HG03066 (cell line): ENCODE measurements around the gene TASOR2.

Source experiments
- ATAC-seq: cut with Tn5 transposase; IDR thresholded peaks from one replicate; pipeline ENCODE4 v1.9.1; 2021; ENCODE audit warnings: low read depth; ENCODE audit not compliant: unreplicated experiment

Gene TASOR2

GRCh38 chr10:5684318-5684970, at the start of gene TASOR2:
TSS of gene TASOR2 (plus strand) at chr10:5684838. CDS start at chr10:5720643, 35,805 bp downstream.
- ATAC-seq = peak; percentile 80

- no peak for ATAC-seq
Measured at GRCh38 chr10:5634918-5635317, 49.7 kb upstream of the TASOR2 start.

- ATAC-seq = no peak
Measured at GRCh38 chr10:5638494-5638893, 46.1 kb upstream of the TASOR2 start.

- no peak for ATAC-seq
Measured at GRCh38 chr10:5639066-5639465, 45.6 kb upstream of the TASOR2 start.

GRCh38 chr10:5640036-5640435, 44.6 kb upstream of the TASOR2 start:
- no peak for ATAC-seq

- ATAC-seq = no peak
Measured at GRCh38 chr10:5640501-5640900, 44.1 kb upstream of the TASOR2 start.

GRCh38 chr10:5641501-5641900, 43.1 kb upstream of the TASOR2 start:
- no peak for ATAC-seq

- ATAC-seq = no peak
Measured at GRCh38 chr10:5643346-5644067, 41.1 kb upstream of the TASOR2 start.

- no peak for ATAC-seq
Measured at GRCh38 chr10:5644930-5645329, 39.7 kb upstream of the TASOR2 start.

- no peak for ATAC-seq
Measured at GRCh38 chr10:5645375-5645774, 39.3 kb upstream of the TASOR2 start.

- no peak for ATAC-seq
Measured at GRCh38 chr10:5645944-5646617, 38.6 kb upstream of the TASOR2 start.

GRCh38 chr10:5647507-5648240, 37.0 kb upstream of the TASOR2 start:
- no peak for ATAC-seq

GRCh38 chr10:5648494-5649457, 35.9 kb upstream of the TASOR2 start:
- no peak for ATAC-seq

- ATAC-seq = no peak
Measured at GRCh38 chr10:5649746-5650145, 34.9 kb upstream of the TASOR2 start.

GRCh38 chr10:5650664-5651387, 33.8 kb upstream of the TASOR2 start:
- no peak for ATAC-seq

GRCh38 chr10:5651388-5651764, 33.3 kb upstream of the TASOR2 start:
- ATAC-seq = no peak

GRCh38 chr10:5652746-5653145, 31.9 kb upstream of the TASOR2 start:
- ATAC-seq = no peak

- no peak for ATAC-seq
Measured at GRCh38 chr10:5654218-5654755, 30.4 kb upstream of the TASOR2 start.

GRCh38 chr10:5655121-5655520, 29.5 kb upstream of the TASOR2 start:
- ATAC-seq = no peak
